Stomach (tissue), 9 donors: ENCODE data around the gene XRCC5. TPM values are rescaled to one million over a fixed set of nuclear protein-coding genes. Genes with fewer than 3 reads are reported as not detected.

Experiments
- DNase-seq, 2 donors: peaks; one replicate each; pipeline versions ENCODE4 v3.0.0 to v3.0.0-alpha.2; 2013 to 2019
- H3K27ac ChIP-seq, 5 donors: fragments of 200-600 bp in 4 of 5; sonication (generic) in 4 of 5; one replicate each; pipeline ENCODE4 v1.5.1; 2013 to 2019; ENCODE audit warnings: mild to moderate bottlenecking in 1 of 5, moderate library complexity in 1 of 5
- H3K27me3 ChIP-seq, 3 donors: fragments of 200-600 bp; sonication (generic); one replicate each; pipeline ENCODE4 v1.5.1; 2017 to 2019; ENCODE audit warnings: mixed run types in 1 of 3
- H3K36me3 ChIP-seq, 4 donors: fragments of 200-600 bp; sonication (generic); 1 replicate in 3 of 4; 2 replicates in 1 of 4; pipeline ENCODE4 v1.5.1; 2016 to 2019
- H3K4me1 ChIP-seq, 4 donors: fragments of 200-600 bp; sonication (generic); one replicate each; pipeline ENCODE4 v1.5.1; 2016 to 2019
- H3K4me3 ChIP-seq, 4 donors: fragments of 200-600 bp; sonication (generic) in 3 of 4; one replicate each; pipeline ENCODE4 v1.5.1; 2016 to 2019; ENCODE audit warnings: mild to moderate bottlenecking in 1 of 4
- H3K9me3 ChIP-seq, 4 donors: fragments of 200-600 bp; sonication (generic); one replicate each; pipeline ENCODE4 v1.5.1; 2016 to 2019
- EP300 ChIP-seq: sonication (generic); formaldehyde crosslinking; IDR thresholded peaks from one replicate; pipeline ENCODE4 v1.6.1; 2017; ENCODE audit warnings: antibody characterized with exemption
- POLR2A ChIP-seq, 4 donors: fragments of 450-650 bp; IDR thresholded peaks; one replicate each; pipeline ENCODE4 v1.6.1; 2016; ENCODE audit warnings: antibody characterized with exemption in 4 of 4, control low read depth in 2 of 4, mild to moderate bottlenecking in 1 of 4, moderate library complexity in 1 of 4
- POLR2AphosphoS5 ChIP-seq, 3 donors: sonication (generic); formaldehyde crosslinking; IDR thresholded peaks; one replicate each; pipeline ENCODE4 v1.6.1; 2016; ENCODE audit warnings: antibody characterized with exemption in 3 of 3
- WGBS, 5 donors: extraction: QIAGEN DNeasy Blood & Tissue Kit in 3 of 5; methylation state at CpG; one replicate each; pipeline versions ENCODE4 v1.1.5 to v1.1.7; 2013 to 2018; 5-methylcytosine and 5-hydroxymethylcytosine counted together
- intact Hi-C: fragments of 100-400 bp; cut with DNase I; formaldehyde crosslinking; loops from one replicate; pipeline ENCODE4 v1.15.1; 2023; ENCODE audit warnings: low total_unique reads
- polyA plus RNA-seq, 3 donors: library from polyadenylated mRNA; stranded (reverse); fragments of 200-250 nt; gene quantifications; one replicate each; pipeline ENCODE4 v1.2.3, GENCODE V29; 2013
- total RNA-seq, 5 donors: library from RNA; depleted of rRNA; stranded (reverse); fragments of >200 nt; gene quantifications; one replicate each; pipeline versions ENCODE4 v1.1.0 to v1.2.3, GENCODE V29; 2014 to 2016
- TF ChIP-seq, protein P1 (sequence below), 7 experiments: fragments of 450-650 bp in 4 of 7; fragments of 200-600 bp in 3 of 7; sonication (generic) in 3 of 7; IDR thresholded peaks; one replicate each; pipeline ENCODE4 v1.5.1; 2016 to 2019; ENCODE audit warnings: antibody characterized with exemption in 7 of 7, control low read depth in 2 of 7, mild to moderate bottlenecking in 1 of 7
- donor health status: healthy with polysubstance abuse.
- donor health status: Bipolar disorder and iron deficiency.
- donor health status: healthy.

Gene XRCC5
- total and polyA plus RNA-seq, 8 donors, result 70.2 to 302 (median 92.9) TPM

DNA sequence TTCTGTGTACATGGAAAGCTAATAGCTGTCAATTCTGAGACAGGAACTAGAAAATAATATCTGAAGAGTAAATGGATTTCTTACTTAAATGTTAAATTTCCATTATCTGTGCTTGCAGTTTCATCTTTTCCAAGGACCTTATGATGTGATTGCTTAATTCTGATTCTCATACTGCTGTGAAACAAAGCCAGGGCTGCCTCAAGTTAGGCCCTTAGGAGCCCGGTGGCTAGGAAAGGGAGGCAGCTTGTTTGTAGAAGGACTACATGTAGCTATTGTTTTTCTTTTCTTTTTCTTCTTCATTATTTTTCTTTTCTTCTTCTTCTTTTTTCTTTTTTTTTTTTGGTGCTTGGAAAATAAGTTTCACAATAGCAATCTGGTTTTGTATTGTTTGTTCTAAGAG, 50.5 kb downstream of the XRCC5 start:
- WGBS, 5 donors, result 73 to 96% (median 89%) methylated on average over 1 of the region's 1 CpG
- H3K9me3 ChIP-seq, result no peaks in the 10 kb centered on the region
- intact Hi-C loops, result no loop called here
- H3K27me3 ChIP-seq, result no peaks in the 10 kb centered on the region
- peaks cover 0 to 12% (median 0%) of the 10 kb centered on the region in 4 donors for H3K4me1 ChIP-seq
- DNase-seq, result no peak
- no peak overlapping the region for H3K27ac ChIP-seq
- peaks cover 53 to 92% (median 79%) of the 10 kb centered on the region in 4 donors for H3K36me3 ChIP-seq
- no peak overlapping the region for H3K4me3 ChIP-seq
- TF ChIP-seq POLR2AphosphoS5 (IDR thresholded peaks at IDR 0.05) (no peak), EP300 (no peak), POLR2A (IDR thresholded peaks at IDR 0.05) (no peak)
- TF ChIP-seq, protein P1, sequence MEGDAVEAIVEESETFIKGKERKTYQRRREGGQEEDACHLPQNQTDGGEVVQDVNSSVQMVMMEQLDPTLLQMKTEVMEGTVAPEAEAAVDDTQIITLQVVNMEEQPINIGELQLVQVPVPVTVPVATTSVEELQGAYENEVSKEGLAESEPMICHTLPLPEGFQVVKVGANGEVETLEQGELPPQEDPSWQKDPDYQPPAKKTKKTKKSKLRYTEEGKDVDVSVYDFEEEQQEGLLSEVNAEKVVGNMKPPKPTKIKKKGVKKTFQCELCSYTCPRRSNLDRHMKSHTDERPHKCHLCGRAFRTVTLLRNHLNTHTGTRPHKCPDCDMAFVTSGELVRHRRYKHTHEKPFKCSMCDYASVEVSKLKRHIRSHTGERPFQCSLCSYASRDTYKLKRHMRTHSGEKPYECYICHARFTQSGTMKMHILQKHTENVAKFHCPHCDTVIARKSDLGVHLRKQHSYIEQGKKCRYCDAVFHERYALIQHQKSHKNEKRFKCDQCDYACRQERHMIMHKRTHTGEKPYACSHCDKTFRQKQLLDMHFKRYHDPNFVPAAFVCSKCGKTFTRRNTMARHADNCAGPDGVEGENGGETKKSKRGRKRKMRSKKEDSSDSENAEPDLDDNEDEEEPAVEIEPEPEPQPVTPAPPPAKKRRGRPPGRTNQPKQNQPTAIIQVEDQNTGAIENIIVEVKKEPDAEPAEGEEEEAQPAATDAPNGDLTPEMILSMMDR (IDR thresholded peaks at IDR 0.05), result no peak

DNA sequence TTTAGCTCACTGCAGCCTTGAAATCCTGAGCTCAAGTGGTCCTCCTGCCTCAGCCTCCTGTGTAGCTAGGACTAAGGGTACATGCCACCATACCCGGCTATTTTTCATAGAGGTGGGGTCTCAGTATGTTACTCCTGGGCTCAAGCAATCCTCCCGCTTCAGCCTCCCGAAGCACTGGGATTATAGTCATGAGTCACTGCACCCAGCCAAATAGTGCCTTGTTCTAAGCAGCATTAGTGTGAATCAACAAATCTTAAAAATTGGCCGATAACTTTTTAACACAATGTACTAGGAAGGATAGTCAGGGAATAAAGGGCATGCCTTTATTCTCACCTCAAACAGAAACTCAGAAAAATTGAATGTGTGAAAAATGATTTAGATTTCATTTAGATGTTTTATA, 51.6 kb downstream of the XRCC5 start:
- H3K36me3 ChIP-seq, result peaks cover 63 to 92% (median 80%) of the 10 kb centered on the region in 4 donors

DNA sequence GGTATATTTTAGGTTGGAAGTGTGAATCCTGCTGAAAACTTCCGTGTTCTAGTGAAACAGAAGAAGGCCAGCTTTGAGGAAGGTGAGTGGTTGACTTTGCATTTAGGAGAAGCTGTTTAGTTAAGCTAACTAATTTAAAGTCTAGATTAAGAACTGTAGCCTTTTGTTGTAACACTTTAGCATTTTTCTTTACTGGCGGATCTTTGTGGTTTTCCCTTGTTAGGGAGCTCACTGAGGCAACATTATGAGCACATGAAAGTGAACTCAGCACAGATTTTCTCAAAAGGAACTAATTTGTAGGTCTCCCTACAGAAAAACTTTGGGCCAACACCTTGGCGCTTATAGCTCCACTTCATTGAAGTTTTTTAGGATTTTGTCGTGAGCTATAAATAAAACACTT, 52.8 kb downstream of the XRCC5 start:
- Histone ChIP-seq H3K36me3 (peaks cover 53 to 92% (median 80%) of the 10 kb centered on the region in 4 donors), H3K27me3 (no peaks in the 10 kb centered on the region), H3K27ac (no peak overlapping the region), H3K9me3 (no peaks in the 10 kb centered on the region), H3K4me3 (no peak overlapping the region), H3K4me1 (peaks cover 0 to 12% (median 0%) of the 10 kb centered on the region in 4 donors)
- no peak for DNase-seq
- TF ChIP-seq POLR2AphosphoS5 (IDR thresholded peaks at IDR 0.05) (no peak), POLR2A (IDR thresholded peaks at IDR 0.05) (no peak), EP300 (no peak)
- TF ChIP-seq, protein P1 (IDR thresholded peaks at IDR 0.05), result no peak
- intact Hi-C loops, result no loop called here
- WGBS, 5 donors, result 94 to 96% (median 96%) methylated on average over 4 of the region's 4 CpGs

More for the DNA sequence above, 51.6 kb downstream of the XRCC5 start:
- Histone ChIP-seq H3K27me3 (no peaks in the 10 kb centered on the region), H3K4me3 (no peak overlapping the region), H3K27ac (no peak overlapping the region), H3K9me3 (no peaks in the 10 kb centered on the region), H3K4me1 (peaks cover 0 to 12% (median 0%) of the 10 kb centered on the region in 4 donors)
- TF ChIP-seq, protein P1 (IDR thresholded peaks at IDR 0.05), result no peak
- TF ChIP-seq EP300 (no peak), POLR2AphosphoS5 (IDR thresholded peaks at IDR 0.05) (no peak), POLR2A (IDR thresholded peaks at IDR 0.05) (no peak)
- 78 to 99% (median 93%) methylated on average over 4 of the region's 4 CpGs for WGBS, 5 donors
- intact Hi-C loops, result no loop called here
- DNase-seq, result no peak

DNA sequence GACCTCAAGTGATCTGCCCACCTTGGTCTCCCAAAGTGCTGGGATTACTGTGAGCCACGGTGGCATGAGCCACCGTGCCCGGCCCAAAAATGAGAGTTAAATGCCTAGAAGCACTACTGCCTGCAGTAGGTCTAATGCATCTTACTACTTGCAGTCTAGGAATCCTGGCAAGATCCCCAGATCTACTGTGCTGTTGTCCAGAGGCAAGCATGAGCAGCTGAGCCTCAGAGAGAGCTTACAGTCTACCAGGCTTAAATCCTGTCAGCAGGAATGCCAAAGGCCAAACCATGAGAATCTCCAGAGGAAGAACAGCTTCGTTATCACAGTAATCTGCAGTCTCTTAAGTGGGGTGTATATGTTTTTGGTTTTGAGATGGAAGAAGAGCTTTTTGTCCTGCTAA, 54.4 kb downstream of the XRCC5 start:
- DNase-seq, result peak in 1 of 2 donors; percentile 62
- 79 to 90% (median 86%) methylated on average over 4 of the region's 4 CpGs for WGBS, 5 donors

More for the DNA sequence above, 54.4 kb downstream of the XRCC5 start:
- intact Hi-C loops, result no loop called here
- Histone ChIP-seq H3K4me3 (no peak overlapping the region), H3K9me3 (no peaks in the 10 kb centered on the region), H3K27me3 (no peaks in the 10 kb centered on the region), H3K4me1 (peaks cover 0 to 12% (median 0%) of the 10 kb centered on the region in 4 donors), H3K27ac (no peak overlapping the region), H3K36me3 (peaks cover 51 to 93% (median 89%) of the 10 kb centered on the region in 4 donors)
- TF ChIP-seq EP300 (no peak), POLR2A (IDR thresholded peaks at IDR 0.05) (no peak), POLR2AphosphoS5 (IDR thresholded peaks at IDR 0.05) (no peak)
- TF ChIP-seq, protein P1 (IDR thresholded peaks at IDR 0.05), result no peak
